A673 (cell line): ENCODE data around the gene KCNIP3. TPM values are rescaled to one million over a fixed set of nuclear protein-coding genes. Genes with fewer than 3 reads are reported as not detected.

Experiments used
- BruUV-seq: library from RNA; stranded (reverse); fragments of 400-500 nt; replicated peaks from 2 replicates; lab custom pipeline; 2021; lab: Mats Ljungman, UMichigan
- CTCF ChIA-PET: fragments of 300-600 bp; sonication (Branson Sonifier 250); formaldehyde crosslinking; loops from one replicate; lab custom pipeline; 2022; ENCODE audit warnings: antibody characterized with exemption; lab: Charles Lee
- POLR2A ChIA-PET: fragments of 300-600 bp; sonication (Branson Sonifier 250); formaldehyde crosslinking; loops from one replicate; lab custom pipeline; 2022; ENCODE audit warnings: antibody characterized with exemption; ENCODE audit not compliant: low non-redundant PET; lab: Charles Lee
- DNase-seq: peaks from one replicate; pipeline ENCODE4 v3.0.0-alpha.2; 2015; ENCODE audit warnings: low spot score
- H3K27ac ChIP-seq: fragments of 200-600 bp; sonication (generic); 2 replicates; pipeline ENCODE4 v1.5.1; 2016; ENCODE audit warnings: mixed run types, low read depth, mild to moderate bottlenecking, mixed read lengths, antibody characterized with exemption, low read length; ENCODE audit not compliant: poor library complexity, severe bottlenecking
- H3K27me3 ChIP-seq: fragments of 200-600 bp; sonication (generic); replicated peaks from 2 replicates; pipeline ENCODE4 v1.6.1; 2017; ENCODE audit warnings: mixed run types, low read depth, mild to moderate bottlenecking, mixed read lengths, antibody characterized with exemption, low read length; ENCODE audit not compliant: insufficient read depth, poor library complexity
- H3K36me3 ChIP-seq: fragments of 200-600 bp; sonication (generic); 2 replicates; pipeline ENCODE4 v1.6.1; 2016; ENCODE audit warnings: mixed run types, mild to moderate bottlenecking, mixed read lengths, antibody characterized with exemption, low read length; ENCODE audit not compliant: insufficient read depth, poor library complexity, severe bottlenecking
- H3K4me1 ChIP-seq: fragments of 200-600 bp; sonication (generic); 2 replicates; pipeline ENCODE4 v1.6.1; 2017; ENCODE audit warnings: mixed run types, mild to moderate bottlenecking, mixed read lengths, antibody characterized with exemption, low read length; ENCODE audit not compliant: insufficient read depth, poor library complexity, severe bottlenecking
- H3K4me3 ChIP-seq: fragments of 200-600 bp; sonication (generic); 2 replicates; pipeline ENCODE4 v1.5.1; 2016; ENCODE audit warnings: low read depth, mixed run types, mild to moderate bottlenecking, mixed read lengths, low read length; ENCODE audit not compliant: poor library complexity, severe bottlenecking
- H3K9me3 ChIP-seq: fragments of 200-600 bp; sonication (generic); 2 replicates; pipeline ENCODE4 v1.6.1; 2016; ENCODE audit warnings: mixed run types, low read depth, mild to moderate bottlenecking, mixed read lengths, antibody characterized with exemption, low read length; ENCODE audit not compliant: poor library complexity, severe bottlenecking
- EZH2 ChIP-seq: fragments of 200-600 bp; sonication (generic); IDR thresholded peaks from 2 replicates; pipeline ENCODE4 v1.6.1; 2017; ENCODE audit warnings: borderline replicate concordance, low read depth, mild to moderate bottlenecking, mixed read lengths, antibody characterized with exemption, low read length; ENCODE audit not compliant: poor library complexity, severe bottlenecking
- intact Hi-C: fragments of 100-400 bp; cut with micrococcal nuclease; formaldehyde crosslinking; loops from one replicate; pipeline ENCODE4 v1.10.0; 2022; ENCODE audit not compliant: unreplicated experiment
- total RNA-seq: library from RNA; stranded (reverse); gene quantifications from 2 replicates; pipeline ENCODE4 v1.2.3, GENCODE V29; 2021
- TF ChIP-seq, protein P1 (sequence below): fragments of 300-800, 200-600 bp; sonication (generic); conservative IDR thresholded peaks from 2 replicates; pipeline ENCODE4 v1.5.1; 2017; ENCODE audit warnings: low read depth, mild to moderate bottlenecking, antibody characterized with exemption, low read length, moderate library complexity, mixed read lengths

The KCNIP3 gene
- total RNA-seq, 1 experiment from 2014 or later, result 0.45 TPM

DNA sequence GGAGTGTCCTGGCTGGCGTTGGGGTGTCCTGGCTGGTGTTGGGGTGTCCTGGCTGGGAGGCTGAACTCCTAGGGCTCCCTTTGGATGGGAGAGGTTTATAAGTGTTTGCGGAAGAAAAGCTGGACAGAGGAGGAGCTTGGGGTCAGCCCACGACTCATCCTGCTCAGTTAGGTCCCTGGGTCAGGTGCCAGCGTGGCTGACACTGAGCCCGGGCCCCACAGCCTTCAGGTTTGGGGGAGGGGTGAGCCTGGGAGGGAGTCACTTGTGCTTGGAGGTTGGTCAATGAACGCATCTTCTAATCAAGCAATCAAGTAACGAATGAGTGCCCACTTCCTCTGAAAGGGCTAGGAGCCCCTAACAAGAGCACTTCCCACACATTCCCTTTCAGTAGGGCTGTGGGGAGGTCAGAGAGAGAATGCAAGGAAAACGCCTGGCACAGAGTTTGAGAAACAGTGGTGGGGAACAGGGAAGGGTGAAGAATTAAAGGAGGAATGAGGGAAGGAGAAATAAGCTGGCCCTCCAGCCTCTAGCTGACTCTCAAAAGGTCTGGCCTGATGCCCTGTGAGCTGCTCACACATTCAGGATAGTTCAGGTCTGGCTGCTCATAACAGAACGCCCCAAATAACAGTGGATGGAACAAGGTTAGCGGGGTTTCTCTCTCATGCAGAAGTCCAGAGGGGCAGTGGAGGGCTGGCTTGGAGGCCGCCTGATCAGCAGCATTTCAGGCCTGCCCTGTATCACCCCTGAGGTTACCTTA lies 670 bp downstream of the KCNIP3 start:
- no peak overlapping the region for H3K4me3 ChIP-seq
- no TSS peak for BruUV-seq
- H3K27ac ChIP-seq, result no peak overlapping the region
- intact Hi-C loops, result no loop called here
- no peaks in the 10 kb centered on the region for H3K4me1 ChIP-seq
- no peaks in the 10 kb centered on the region for H3K27me3 ChIP-seq
- DNase-seq, result no peak
- TF ChIP-seq, protein P1, sequence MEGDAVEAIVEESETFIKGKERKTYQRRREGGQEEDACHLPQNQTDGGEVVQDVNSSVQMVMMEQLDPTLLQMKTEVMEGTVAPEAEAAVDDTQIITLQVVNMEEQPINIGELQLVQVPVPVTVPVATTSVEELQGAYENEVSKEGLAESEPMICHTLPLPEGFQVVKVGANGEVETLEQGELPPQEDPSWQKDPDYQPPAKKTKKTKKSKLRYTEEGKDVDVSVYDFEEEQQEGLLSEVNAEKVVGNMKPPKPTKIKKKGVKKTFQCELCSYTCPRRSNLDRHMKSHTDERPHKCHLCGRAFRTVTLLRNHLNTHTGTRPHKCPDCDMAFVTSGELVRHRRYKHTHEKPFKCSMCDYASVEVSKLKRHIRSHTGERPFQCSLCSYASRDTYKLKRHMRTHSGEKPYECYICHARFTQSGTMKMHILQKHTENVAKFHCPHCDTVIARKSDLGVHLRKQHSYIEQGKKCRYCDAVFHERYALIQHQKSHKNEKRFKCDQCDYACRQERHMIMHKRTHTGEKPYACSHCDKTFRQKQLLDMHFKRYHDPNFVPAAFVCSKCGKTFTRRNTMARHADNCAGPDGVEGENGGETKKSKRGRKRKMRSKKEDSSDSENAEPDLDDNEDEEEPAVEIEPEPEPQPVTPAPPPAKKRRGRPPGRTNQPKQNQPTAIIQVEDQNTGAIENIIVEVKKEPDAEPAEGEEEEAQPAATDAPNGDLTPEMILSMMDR, result no peak
- TF ChIP-seq EZH2, result no peak
- ChIA-PET CTCF (no interaction called here), POLR2A (no interaction called here)
- no peaks in the 10 kb centered on the region for H3K9me3 ChIP-seq
- H3K36me3 ChIP-seq, result no peaks in the 10 kb centered on the region

DNA sequence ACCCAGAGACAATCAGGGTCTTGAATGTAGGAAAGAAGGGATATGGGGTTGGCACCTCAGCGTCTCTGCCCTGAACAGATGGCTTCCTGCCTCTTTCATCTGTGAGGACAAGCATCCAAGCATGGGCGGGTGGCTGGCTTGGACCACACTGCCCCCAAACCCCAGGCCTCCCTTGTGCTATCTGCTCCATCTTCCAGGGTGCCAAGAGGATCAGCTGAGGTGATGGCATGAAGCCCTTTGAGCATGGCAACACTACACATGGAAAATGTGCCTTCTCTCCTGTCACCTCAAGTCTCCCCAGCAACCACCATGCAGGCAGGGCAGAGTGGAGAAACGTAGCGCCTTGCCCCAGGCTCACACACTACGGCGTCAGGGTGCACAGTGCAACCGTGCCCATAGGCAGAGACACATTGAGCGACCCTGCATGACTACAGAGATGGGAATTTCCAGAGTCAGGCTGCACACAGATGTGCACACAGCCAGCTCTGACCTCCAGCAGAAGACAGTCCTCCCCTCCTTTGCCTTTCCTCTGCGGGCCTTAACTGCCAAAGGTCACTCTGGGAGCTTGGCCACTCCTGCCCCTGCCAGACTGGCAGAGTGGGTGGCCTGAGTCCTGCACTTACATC lies 1.5 kb downstream of the KCNIP3 start:
- Histone ChIP-seq H3K4me3 (no peak overlapping the region), H3K27me3 (no peaks in the 10 kb centered on the region), H3K36me3 (no peaks in the 10 kb centered on the region), H3K4me1 (no peaks in the 10 kb centered on the region), H3K27ac (no peak overlapping the region), H3K9me3 (no peaks in the 10 kb centered on the region)
- POLR2A ChIA-PET, result no interaction called here
- no TSS peak for BruUV-seq
- DNase-seq, result no peak
- CTCF ChIA-PET, result no interaction called here
- intact Hi-C loops, result no loop called here
- TF ChIP-seq, protein P1, result no peak
- TF ChIP-seq EZH2, result no peak

DNA sequence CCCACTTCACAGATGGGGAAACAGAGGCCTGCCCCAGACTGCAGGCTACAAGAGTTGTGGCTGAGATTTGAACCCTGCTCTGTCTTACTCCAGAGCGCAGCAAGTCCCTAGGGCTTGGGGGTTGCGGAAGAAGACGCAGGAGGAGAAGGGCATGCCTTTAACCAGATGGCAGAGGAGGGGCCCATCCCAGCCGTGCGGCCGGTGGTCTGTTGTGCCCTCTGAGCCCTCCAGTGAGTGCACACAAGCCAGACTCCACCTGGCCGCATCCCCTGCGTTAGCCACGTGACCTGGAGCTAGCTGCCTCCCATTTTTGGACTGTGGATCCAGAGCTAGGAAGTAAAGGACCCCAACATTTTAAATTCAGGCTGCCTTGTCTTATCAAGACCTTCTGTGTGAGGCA lies 2.8 kb downstream of the KCNIP3 start:
- intact Hi-C loops, result no loop called here
- POLR2A ChIA-PET, result no interaction called here

More for the DNA sequence above, 2.8 kb downstream of the KCNIP3 start:
- TF ChIP-seq EZH2, result no peak
- TF ChIP-seq, protein P1, result no peak
- CTCF ChIA-PET, result no interaction called here
- Histone ChIP-seq H3K27ac (no peak overlapping the region), H3K36me3 (no peaks in the 10 kb centered on the region), H3K27me3 (no peaks in the 10 kb centered on the region), H3K4me1 (no peaks in the 10 kb centered on the region), H3K4me3 (no peak overlapping the region), H3K9me3 (no peaks in the 10 kb centered on the region)
- no TSS peak for BruUV-seq
- no peak for DNase-seq
